Neuron (in vitro differentiated cells): ENCODE measurements around the gene ZBTB44.
"Not testable (repeated sequence)": the region's sequence is repeated elsewhere in the genome, so short reads cannot be mapped to it uniquely, and the experiment has no call there.

Experiments used
- H2AFZ ChIP-seq: one replicate; pipeline ENCODE4 v1.6.1; 2013; ENCODE audit warnings: low read depth, mild to moderate bottlenecking, inconsistent platforms, low read length, moderate library complexity
- H3K27me3 ChIP-seq: one replicate; pipeline ENCODE4 v1.6.1; 2013; ENCODE audit warnings: low read length; ENCODE audit not compliant: insufficient read depth
- H3K36me3 ChIP-seq: one replicate; pipeline ENCODE4 v1.6.1; 2013; ENCODE audit warnings: low read length; ENCODE audit not compliant: insufficient read depth
- H3K4me1 ChIP-seq: one replicate; pipeline ENCODE4 v1.6.1; 2013; ENCODE audit warnings: low read length; ENCODE audit not compliant: insufficient read depth
- H3K4me3 ChIP-seq: 2 replicates; pipeline ENCODE4 v1.5.1; 2013; ENCODE audit warnings: mild to moderate bottlenecking, low read length, moderate library complexity
- H3K9me3 ChIP-seq: one replicate; pipeline ENCODE4 v1.6.1; 2013; ENCODE audit warnings: low read length

Gene ZBTB44

DNA sequence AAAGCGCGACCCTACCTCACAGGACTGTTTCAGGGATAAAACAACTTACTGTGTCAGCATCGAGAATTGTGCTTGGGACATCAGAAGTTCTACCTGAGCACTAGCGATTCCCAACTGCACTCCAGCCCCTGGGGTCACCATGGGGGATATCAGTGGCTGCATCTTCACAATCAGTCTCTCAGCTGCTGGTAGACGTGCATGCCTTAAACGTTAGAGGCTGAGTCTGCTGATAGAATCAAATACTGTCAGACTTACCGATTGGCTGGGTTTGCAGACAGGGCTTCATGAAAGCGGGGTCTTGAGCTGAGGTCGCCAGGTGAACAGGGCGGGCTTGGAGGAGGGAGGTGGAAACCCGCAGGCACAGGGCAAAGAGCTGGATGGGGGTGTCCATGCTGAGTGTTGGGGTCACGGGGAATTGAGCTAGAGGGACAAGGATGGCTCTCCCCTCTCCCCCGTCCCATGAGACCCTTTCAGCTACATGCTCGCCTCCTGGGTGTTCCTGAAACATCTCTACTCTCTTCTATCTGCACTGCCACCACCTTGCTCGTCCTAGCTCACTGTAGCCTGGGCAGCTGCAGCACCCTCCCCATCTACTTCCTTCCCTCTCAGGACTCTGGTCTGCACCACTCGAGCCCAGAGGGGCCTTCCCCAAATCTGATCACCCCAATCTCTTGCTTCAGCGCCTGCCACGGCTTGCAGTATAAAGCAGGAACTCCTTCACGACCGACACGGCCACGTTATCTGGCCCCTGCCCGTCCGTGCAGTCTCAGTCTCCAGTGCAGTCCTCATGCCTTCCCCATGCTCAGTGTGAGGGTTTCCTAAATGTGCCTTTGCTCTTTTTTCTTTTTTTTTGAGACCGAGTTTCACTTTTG lies 111.7 kb downstream of the ZBTB44 start:
- no peaks in the 10 kb centered on the region for H3K36me3 ChIP-seq
- H2AFZ ChIP-seq: no peak overlapping the region
- H3K9me3 ChIP-seq: no peaks in the 10 kb centered on the region
- no peaks in the 10 kb centered on the region for H3K4me1 ChIP-seq
- H3K4me3 ChIP-seq: no peak overlapping the region
- H3K27me3 ChIP-seq: no peaks in the 10 kb centered on the region

DNA sequence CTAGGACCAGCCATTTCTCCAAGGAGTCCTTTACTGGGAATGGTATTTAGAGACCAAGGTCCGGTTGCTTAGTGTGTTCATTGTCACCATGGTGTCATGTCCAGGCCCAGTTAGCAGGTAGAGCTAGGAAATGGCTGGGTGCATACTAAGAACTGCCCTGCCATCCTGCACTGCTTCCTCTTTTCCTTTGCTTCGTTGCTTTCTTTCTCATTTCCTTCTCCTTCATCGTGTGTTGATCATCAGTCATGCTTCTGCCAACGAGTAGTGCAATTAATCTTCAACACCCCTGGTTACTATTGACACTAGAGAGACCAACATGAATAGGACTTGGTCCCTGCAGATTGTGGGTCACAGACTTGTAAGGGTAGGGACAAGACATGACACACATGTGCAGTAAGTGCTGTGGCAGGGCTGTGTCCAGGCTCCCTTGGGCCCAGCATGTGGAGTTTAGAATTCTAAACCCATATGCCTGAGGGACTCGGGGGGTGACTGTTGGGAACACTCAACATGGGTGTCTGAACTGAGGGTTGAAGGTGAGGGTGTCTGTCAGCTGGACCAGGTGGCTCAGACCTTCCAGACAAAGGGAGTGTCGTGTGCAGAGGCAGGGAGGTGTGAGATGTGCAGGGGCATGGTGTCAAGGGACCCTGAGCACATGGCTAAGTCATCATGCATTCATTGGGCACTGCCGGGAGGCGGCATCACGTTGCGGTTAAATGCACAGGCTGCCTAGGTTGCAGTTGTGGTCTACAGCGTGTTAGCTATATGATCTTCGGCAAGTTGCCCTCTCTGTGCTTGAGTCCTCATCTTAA lies 112.5 kb downstream of the ZBTB44 start:
- Histone ChIP-seq H3K27me3 (no peaks in the 10 kb centered on the region), H3K36me3 (no peaks in the 10 kb centered on the region), H2AFZ (no peak overlapping the region), H3K4me3 (no peak overlapping the region), H3K9me3 (no peaks in the 10 kb centered on the region), H3K4me1 (no peaks in the 10 kb centered on the region)

DNA sequence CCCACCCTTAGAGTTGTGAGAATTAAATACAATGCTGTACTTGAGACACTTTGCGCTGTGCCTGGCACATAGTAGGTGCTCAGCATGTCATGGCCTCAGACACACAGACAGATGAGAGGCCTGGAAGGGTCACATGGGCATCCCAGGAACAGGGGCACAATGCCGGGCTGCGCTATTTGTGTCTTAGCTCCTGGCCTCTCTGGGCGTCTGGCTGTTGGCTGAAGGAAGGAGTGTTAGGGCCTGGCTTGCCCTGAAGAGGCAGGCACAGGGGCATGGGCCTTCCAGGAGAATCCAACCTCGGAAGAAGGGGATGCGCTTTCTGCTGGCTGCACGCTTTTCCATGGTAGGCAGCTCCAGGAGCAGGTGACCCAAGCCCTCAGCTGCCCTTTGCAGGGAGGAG lies 113.7 kb downstream of the ZBTB44 start:
- no peaks in the 10 kb centered on the region for H3K9me3 ChIP-seq
- H3K36me3 ChIP-seq: no peaks in the 10 kb centered on the region
- H3K4me3 ChIP-seq: no peak overlapping the region
- no peaks in the 10 kb centered on the region for H3K27me3 ChIP-seq
- no peaks in the 10 kb centered on the region for H3K4me1 ChIP-seq
- no peak overlapping the region for H2AFZ ChIP-seq

DNA sequence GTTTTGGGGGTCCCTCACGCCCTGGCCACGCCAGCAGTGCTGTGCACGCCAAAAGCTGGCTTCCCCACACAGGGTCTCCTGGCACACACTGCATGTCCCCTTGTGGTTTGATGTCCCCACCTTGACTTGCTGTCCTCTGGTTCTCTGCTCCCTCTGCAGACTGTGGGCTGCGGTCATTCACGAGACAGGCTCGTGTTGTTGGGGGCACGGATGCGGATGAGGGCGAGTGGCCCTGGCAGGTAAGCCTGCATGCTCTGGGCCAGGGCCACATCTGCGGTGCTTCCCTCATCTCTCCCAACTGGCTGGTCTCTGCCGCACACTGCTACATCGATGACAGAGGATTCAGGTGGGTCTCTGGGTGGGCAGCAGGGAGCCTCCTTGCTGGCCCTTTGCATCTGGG lies 114.9 kb downstream of the ZBTB44 start:
- H3K4me3 ChIP-seq: no peak overlapping the region
- no peaks in the 10 kb centered on the region for H3K9me3 ChIP-seq
- H3K36me3 ChIP-seq: no peaks in the 10 kb centered on the region
- no peaks in the 10 kb centered on the region for H3K27me3 ChIP-seq
- no peaks in the 10 kb centered on the region for H3K4me1 ChIP-seq
- H2AFZ ChIP-seq: no peak overlapping the region

DNA sequence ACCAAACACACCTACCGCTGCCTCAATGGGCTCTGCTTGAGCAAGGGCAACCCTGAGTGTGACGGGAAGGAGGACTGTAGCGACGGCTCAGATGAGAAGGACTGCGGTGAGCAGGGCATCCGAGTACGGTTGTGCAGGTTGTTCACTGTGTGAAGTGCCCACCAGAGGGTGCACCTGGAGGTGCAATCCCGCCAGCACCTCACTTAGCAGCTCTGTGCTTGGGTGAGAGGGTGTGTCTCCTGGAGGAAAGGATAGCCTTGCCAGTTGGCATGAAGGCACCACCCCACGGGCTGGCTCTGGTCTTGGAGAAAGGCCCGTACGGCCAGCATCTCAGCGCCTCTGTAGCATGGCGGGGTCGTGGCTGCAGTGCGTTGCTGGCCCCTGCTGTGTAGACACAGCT lies 115.8 kb downstream of the ZBTB44 start:
- H3K4me3 ChIP-seq: no peak overlapping the region
- H3K36me3 ChIP-seq: no peaks in the 10 kb centered on the region
- no peaks in the 10 kb centered on the region for H3K27me3 ChIP-seq
- H3K4me1 ChIP-seq: no peaks in the 10 kb centered on the region
- H3K9me3 ChIP-seq: no peaks in the 10 kb centered on the region
- no peak overlapping the region for H2AFZ ChIP-seq

DNA sequence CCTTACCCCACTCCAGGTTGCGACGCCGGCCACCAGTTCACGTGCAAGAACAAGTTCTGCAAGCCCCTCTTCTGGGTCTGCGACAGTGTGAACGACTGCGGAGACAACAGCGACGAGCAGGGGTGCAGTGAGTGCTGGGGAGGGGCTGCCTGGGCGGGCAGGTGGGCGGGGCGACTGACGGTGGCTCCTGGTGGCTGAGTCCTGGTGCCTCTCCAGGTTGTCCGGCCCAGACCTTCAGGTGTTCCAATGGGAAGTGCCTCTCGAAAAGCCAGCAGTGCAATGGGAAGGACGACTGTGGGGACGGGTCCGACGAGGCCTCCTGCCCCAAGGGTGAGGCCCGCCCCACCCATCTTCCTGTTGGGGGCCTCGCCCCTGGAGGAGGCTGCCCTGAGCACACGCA lies 116.4 kb downstream of the ZBTB44 start:
- Histone ChIP-seq H3K4me1 (no peaks in the 10 kb centered on the region), H3K27me3 (no peaks in the 10 kb centered on the region), H3K4me3 (no peak overlapping the region), H3K36me3 (no peaks in the 10 kb centered on the region), H2AFZ (no peak overlapping the region), H3K9me3 (no peaks in the 10 kb centered on the region)

DNA sequence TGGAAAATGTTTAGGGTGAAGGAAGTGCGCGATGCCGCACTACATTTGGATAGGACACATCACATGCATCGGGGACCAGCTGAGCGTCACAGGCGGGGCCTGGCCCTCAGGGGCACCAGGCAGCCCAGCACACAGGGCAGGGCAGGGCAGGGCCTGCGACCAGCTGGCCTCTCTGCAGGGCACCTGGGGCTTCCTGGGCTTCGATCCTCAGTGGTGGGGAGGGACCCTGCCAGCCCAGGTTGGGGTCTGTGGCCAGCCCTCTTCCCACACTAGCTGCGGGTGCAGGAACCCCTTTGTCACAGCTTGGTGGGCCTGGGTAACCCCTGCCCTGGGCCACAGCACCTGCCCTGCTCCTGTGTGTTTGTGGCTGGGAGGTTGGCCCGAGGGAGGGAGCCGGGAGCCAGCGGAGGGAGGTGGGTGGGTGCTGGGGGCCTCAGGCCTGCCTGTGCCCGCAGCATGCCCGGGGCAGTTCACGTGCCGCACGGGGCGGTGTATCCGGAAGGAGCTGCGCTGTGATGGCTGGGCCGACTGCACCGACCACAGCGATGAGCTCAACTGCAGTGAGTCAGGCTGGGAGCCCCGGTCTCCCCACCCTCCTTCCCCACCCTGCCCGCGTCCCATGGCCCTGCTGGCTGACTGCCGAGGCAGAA lies 117.2 kb downstream of the ZBTB44 start:
- no peaks in the 10 kb centered on the region for H3K36me3 ChIP-seq
- H3K9me3 ChIP-seq: no peaks in the 10 kb centered on the region
- no peak overlapping the region for H3K4me3 ChIP-seq
- H2AFZ ChIP-seq: no peak overlapping the region
- no peaks in the 10 kb centered on the region for H3K4me1 ChIP-seq
- H3K27me3 ChIP-seq: no peaks in the 10 kb centered on the region

DNA sequence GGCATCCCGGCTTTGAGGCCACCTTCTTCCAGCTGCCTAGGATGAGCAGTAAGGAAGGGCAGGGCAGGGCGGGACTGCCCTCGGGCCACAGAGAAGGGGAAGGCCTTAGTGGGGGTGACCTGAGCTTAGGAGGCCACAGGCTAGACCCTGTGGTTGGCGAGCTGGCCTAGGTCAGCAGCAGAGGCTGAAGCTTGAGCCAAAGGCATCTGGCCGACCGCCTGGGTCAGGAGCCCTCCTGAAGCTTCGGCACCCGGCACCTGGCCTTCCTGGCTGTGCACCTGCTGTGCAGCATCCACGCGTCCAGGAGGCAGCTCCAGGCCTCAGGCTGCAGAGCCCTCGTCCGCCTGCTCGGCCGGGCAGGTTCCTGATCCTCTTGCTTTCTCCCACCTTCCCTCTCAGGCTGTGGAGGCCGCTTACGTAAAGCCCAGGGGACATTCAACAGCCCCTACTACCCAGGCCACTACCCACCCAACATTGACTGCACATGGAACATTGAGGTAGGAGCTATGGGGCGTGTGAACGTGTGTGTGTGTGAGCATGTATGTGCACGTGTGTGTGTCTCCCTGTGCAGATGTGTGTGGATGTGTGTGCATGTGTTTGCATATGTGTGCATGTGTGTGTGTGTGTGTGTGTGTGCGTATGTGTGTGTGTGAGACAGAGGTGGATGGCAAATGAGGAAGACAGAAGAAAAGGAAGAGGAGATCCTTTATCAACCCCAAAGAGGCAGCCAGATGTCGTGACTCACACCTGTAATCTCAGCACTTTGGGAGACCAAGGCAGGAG lies 120.3 kb downstream of the ZBTB44 start:
- no peaks in the 10 kb centered on the region for H3K9me3 ChIP-seq
- no peaks in the 10 kb centered on the region for H3K27me3 ChIP-seq
- H3K4me3 ChIP-seq: no peak overlapping the region
- H3K4me1 ChIP-seq: no peaks in the 10 kb centered on the region
- no peaks in the 10 kb centered on the region for H3K36me3 ChIP-seq
- H2AFZ ChIP-seq: no peak overlapping the region

DNA sequence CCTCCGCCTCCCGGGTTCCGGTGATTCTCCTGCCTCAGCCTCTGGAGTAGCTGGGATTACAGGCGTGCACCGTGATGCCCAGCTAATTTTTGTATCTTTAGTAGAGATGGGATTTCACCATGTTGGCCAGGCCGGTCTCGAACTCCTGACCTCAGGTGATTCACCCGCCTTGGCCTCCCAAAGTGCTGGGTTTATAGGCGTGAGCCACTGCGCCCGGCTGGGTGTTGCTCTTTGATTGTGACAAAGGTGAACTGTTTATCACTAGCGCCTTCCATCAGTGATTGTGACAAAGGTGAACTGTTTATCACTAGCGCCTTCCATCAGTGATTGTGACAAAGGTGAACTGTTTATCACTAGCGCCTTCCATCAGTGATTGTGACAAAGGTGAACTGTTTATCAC lies 121.2 kb downstream of the ZBTB44 start:
- not testable (repeated sequence) for H3K9me3 ChIP-seq, H3K36me3 ChIP-seq, H2AFZ ChIP-seq, H3K4me3 ChIP-seq, H3K4me1 ChIP-seq, H3K27me3 ChIP-seq

DNA sequence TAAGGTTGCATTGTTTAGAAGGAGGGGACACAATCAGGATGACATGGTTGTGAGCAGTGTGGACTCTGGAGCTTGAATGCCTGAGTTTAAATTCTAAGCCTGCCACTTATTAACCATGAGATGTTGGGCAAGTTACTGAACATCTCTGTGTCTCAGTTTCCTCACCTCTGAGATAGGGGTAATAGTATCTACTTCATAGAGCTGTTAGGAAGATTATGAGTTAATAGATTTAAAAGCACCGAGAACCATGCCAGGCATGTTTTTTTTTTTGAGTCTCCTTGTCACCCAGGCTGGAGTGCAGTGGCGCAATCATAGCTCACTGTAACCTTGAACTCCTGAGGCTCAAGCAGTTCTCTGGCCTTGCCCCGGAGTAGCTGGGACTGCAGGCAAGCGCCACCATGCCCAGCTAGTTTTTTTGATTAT lies 121.9 kb downstream of the ZBTB44 start:
- no peaks in the 10 kb centered on the region for H3K27me3 ChIP-seq
- H3K36me3 ChIP-seq: no peaks in the 10 kb centered on the region
- H2AFZ ChIP-seq: no peak overlapping the region
- no peaks in the 10 kb centered on the region for H3K9me3 ChIP-seq
- no peaks in the 10 kb centered on the region for H3K4me1 ChIP-seq
- H3K4me3 ChIP-seq: no peak overlapping the region

DNA sequence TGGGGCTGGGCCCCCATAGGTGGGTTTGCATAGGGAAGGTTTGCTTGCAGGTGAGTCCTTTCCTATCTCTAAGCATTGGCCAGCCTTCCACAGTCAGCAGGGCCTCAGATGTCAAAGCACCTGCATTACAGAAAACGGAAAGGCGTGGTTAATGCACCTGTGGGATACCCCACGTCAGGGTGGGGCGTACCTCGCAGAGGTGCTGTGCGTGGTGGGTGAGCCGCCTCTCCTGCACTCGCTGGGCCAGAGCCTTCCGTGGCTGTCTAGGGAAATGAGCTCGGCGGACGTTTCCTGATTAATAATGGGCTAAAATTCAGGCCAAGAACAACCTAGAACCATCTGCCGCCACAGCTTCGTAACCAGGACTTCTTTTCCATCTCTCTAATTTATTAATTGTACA lies 122.8 kb downstream of the ZBTB44 start:
- no peaks in the 10 kb centered on the region for H3K4me1 ChIP-seq
- no peak overlapping the region for H3K4me3 ChIP-seq
- H3K27me3 ChIP-seq: no peaks in the 10 kb centered on the region
- no peak overlapping the region for H2AFZ ChIP-seq
- H3K9me3 ChIP-seq: no peaks in the 10 kb centered on the region
- no peaks in the 10 kb centered on the region for H3K36me3 ChIP-seq

DNA sequence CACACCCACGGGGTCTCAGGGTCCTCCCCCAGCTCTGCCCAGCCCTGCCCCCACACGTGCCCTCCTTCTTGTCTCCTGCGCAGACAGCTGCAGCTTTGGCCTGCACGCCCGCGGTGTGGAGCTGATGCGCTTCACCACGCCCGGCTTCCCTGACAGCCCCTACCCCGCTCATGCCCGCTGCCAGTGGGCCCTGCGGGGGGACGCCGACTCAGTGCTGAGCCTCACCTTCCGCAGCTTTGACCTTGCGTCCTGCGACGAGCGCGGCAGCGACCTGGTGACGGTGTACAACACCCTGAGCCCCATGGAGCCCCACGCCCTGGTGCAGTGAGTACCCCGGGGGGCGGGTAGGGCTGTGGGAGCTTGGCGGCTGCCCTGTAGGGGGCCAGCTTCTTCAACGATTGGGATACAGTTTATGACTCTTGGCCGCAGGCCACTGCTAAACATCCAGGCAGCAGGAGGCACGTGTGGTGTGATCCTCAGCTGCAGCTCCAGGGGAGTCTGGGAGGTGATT lies 124.3 kb downstream of the ZBTB44 start:
- Histone ChIP-seq H3K36me3 (no peaks in the 10 kb centered on the region), H3K27me3 (no peaks in the 10 kb centered on the region), H3K4me1 (no peaks in the 10 kb centered on the region), H3K9me3 (no peaks in the 10 kb centered on the region), H2AFZ (no peak overlapping the region), H3K4me3 (no peak overlapping the region)
